ENCODE data around the gene ATXN10.

DNA sequence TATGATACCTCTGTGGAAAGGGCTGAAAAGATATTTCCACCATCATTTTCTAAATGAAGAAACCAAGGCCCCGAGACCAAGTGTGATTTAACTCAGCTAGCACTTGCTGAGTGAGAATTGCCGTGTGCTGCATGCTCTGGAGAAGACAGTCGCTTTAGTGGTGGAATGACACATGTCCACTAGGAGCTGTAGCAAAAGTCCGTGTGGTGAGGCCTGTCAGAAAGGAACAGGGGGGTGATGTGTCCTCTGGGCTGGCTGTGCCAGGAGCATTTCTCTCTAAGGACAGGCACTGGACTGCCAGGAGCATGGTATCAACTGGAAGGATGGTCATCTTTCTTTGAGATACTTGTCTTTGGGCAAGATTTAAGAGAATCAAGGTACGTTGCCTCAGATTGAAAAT is 72.8 kb downstream of the ATXN10 start:
- TF ChIP-seq, protein P1, sequence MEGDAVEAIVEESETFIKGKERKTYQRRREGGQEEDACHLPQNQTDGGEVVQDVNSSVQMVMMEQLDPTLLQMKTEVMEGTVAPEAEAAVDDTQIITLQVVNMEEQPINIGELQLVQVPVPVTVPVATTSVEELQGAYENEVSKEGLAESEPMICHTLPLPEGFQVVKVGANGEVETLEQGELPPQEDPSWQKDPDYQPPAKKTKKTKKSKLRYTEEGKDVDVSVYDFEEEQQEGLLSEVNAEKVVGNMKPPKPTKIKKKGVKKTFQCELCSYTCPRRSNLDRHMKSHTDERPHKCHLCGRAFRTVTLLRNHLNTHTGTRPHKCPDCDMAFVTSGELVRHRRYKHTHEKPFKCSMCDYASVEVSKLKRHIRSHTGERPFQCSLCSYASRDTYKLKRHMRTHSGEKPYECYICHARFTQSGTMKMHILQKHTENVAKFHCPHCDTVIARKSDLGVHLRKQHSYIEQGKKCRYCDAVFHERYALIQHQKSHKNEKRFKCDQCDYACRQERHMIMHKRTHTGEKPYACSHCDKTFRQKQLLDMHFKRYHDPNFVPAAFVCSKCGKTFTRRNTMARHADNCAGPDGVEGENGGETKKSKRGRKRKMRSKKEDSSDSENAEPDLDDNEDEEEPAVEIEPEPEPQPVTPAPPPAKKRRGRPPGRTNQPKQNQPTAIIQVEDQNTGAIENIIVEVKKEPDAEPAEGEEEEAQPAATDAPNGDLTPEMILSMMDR (conservative IDR thresholded peaks at IDR 0.05) = no peak
- TF ChIP-seq EZH2 (IDR thresholded peaks at IDR 0.05; ENCODE audit: low read depth) = no peak

All from PC-9 (cell line).